OCI-M2 (cell line): ENCODE measurements around the gene NPAS3.

Experiments used
- DNase-seq: peaks from one replicate; lab custom pipeline; 2025; ENCODE audit not compliant: unreplicated experiment; lab: John Stamatoyannopoulos, UW

The NPAS3 gene

GRCh38 chr14:33657476-33657875 lies 718.8 kb downstream of the NPAS3 start:
- DNase-seq = no peak

- no peak for DNase-seq
These were observed 721.6 kb downstream of the NPAS3 start for GRCh38 chr14:33660248-33660647.

- no peak for DNase-seq
These were observed 722.4 kb downstream of the NPAS3 start for GRCh38 chr14:33661101-33661500.

- no peak for DNase-seq
These were observed 729.4 kb downstream of the NPAS3 start for GRCh38 chr14:33668066-33668465.

- no peak for DNase-seq
These were observed 730.4 kb downstream of the NPAS3 start for GRCh38 chr14:33669111-33669510.

GRCh38 chr14:33670235-33670634 lies 731.6 kb downstream of the NPAS3 start:
- no peak for DNase-seq

GRCh38 chr14:33671556-33671955 lies 732.9 kb downstream of the NPAS3 start:
- no peak for DNase-seq

- DNase-seq = no peak
These were observed 736.2 kb downstream of the NPAS3 start for GRCh38 chr14:33674927-33675326.

GRCh38 chr14:33675415-33676130 lies 736.9 kb downstream of the NPAS3 start:
- DNase-seq = no peak

GRCh38 chr14:33676135-33676566 lies 737.5 kb downstream of the NPAS3 start:
- DNase-seq = peak; percentile 25

- DNase-seq = no peak
These were observed 738.2 kb downstream of the NPAS3 start for GRCh38 chr14:33676891-33677290.

- DNase-seq = no peak
These were observed 739.3 kb downstream of the NPAS3 start for GRCh38 chr14:33678005-33678404.

- no peak for DNase-seq
These were observed 740.3 kb downstream of the NPAS3 start for GRCh38 chr14:33679025-33679424.

GRCh38 chr14:33679461-33680225 lies 741.0 kb downstream of the NPAS3 start:
- DNase-seq = no peak

- no peak for DNase-seq
These were observed 742.2 kb downstream of the NPAS3 start for GRCh38 chr14:33680873-33681272.

GRCh38 chr14:33682760-33683159 lies 744.1 kb downstream of the NPAS3 start:
- no peak for DNase-seq

GRCh38 chr14:33685026-33685425 lies 746.3 kb downstream of the NPAS3 start:
- DNase-seq = no peak

- DNase-seq = no peak
These were observed 747.0 kb downstream of the NPAS3 start for GRCh38 chr14:33685698-33686097.

- no peak for DNase-seq
These were observed 747.5 kb downstream of the NPAS3 start for GRCh38 chr14:33686218-33686617.

- no peak for DNase-seq
These were observed 748.2 kb downstream of the NPAS3 start for GRCh38 chr14:33686856-33687255.

GRCh38 chr14:33689680-33690079 lies 751.0 kb downstream of the NPAS3 start:
- DNase-seq = no peak

- DNase-seq = no peak
These were observed 753.2 kb downstream of the NPAS3 start for GRCh38 chr14:33691907-33692306.
